ENCODE data around the gene CDKN2C.

The CDKN2C gene

GRCh38 chr1:50964863-50965262, 5.2 kb upstream of the CDKN2C start:
- no peak for DNase-seq (ENCODE audit: low read depth in 2 of 2)

- DNase-seq (ENCODE audit: low read depth in 2 of 2): no peak
Observed at GRCh38 chr1:50966991-50967390, 3.1 kb upstream of the CDKN2C start.

- DNase-seq (ENCODE audit: low read depth in 2 of 2): no peak
Observed at GRCh38 chr1:50967416-50968157, 2.5 kb upstream of the CDKN2C start.

GRCh38 chr1:50968158-50968820, 1.8 kb upstream of the CDKN2C start:
- peak; percentile 60 to 70 for DNase-seq (ENCODE audit: low read depth in 2 of 2)

- DNase-seq (ENCODE audit: low read depth in 2 of 2): no peak
Observed at GRCh38 chr1:50968821-50969610, 1.0 kb upstream of the CDKN2C start.

GRCh38 chr1:50970509-50970887, 453 bp downstream of the CDKN2C start:
- no peak for DNase-seq (ENCODE audit: low read depth in 2 of 2)

GRCh38 chr1:50970931-50971582, 1.0 kb downstream of the CDKN2C start:
- DNase-seq (ENCODE audit: low read depth in 2 of 2): no peak

- DNase-seq (ENCODE audit: low read depth in 2 of 2): no peak
Observed at GRCh38 chr1:50971748-50972305, 1.8 kb downstream of the CDKN2C start.

GRCh38 chr1:50972766-50973165, 2.7 kb downstream of the CDKN2C start:
- no peak for DNase-seq (ENCODE audit: low read depth in 2 of 2)

GRCh38 chr1:50973255-50973654, 3.2 kb downstream of the CDKN2C start:
- DNase-seq (ENCODE audit: low read depth in 2 of 2): no peak

- no peak for DNase-seq (ENCODE audit: low read depth in 2 of 2)
Observed at GRCh38 chr1:50973875-50974617, 4.0 kb downstream of the CDKN2C start.

GRCh38 chr1:50974618-50974935, 4.5 kb downstream of the CDKN2C start:
- DNase-seq (ENCODE audit: low read depth in 2 of 2): no peak

- no peak for DNase-seq (ENCODE audit: low read depth in 2 of 2)
Observed at GRCh38 chr1:50975436-50975835, 5.4 kb downstream of the CDKN2C start.

- no peak for DNase-seq (ENCODE audit: low read depth in 2 of 2)
Observed at GRCh38 chr1:50976111-50976889, 6.3 kb downstream of the CDKN2C start.

- DNase-seq (ENCODE audit: low read depth in 2 of 2): no peak
Observed at GRCh38 chr1:50976890-50977574, 7.0 kb downstream of the CDKN2C start.

- DNase-seq (ENCODE audit: low read depth in 2 of 2): no peak
Observed at GRCh38 chr1:50977575-50978143, 7.6 kb downstream of the CDKN2C start.

GRCh38 chr1:50978144-50978851, 8.3 kb downstream of the CDKN2C start:
- DNase-seq (ENCODE audit: low read depth in 2 of 2): no peak

- DNase-seq (ENCODE audit: low read depth in 2 of 2): no peak
Observed at GRCh38 chr1:50978852-50979781, 9.1 kb downstream of the CDKN2C start.
